Measurements from ENCODE around the gene BEND3. TPM values are rescaled to one million over a fixed set of nuclear protein-coding genes. Genes with fewer than 3 reads are reported as not detected.

Gene BEND3
- total RNA-seq, 1 donor from 2014 or later: 5.7 TPM

DNA sequence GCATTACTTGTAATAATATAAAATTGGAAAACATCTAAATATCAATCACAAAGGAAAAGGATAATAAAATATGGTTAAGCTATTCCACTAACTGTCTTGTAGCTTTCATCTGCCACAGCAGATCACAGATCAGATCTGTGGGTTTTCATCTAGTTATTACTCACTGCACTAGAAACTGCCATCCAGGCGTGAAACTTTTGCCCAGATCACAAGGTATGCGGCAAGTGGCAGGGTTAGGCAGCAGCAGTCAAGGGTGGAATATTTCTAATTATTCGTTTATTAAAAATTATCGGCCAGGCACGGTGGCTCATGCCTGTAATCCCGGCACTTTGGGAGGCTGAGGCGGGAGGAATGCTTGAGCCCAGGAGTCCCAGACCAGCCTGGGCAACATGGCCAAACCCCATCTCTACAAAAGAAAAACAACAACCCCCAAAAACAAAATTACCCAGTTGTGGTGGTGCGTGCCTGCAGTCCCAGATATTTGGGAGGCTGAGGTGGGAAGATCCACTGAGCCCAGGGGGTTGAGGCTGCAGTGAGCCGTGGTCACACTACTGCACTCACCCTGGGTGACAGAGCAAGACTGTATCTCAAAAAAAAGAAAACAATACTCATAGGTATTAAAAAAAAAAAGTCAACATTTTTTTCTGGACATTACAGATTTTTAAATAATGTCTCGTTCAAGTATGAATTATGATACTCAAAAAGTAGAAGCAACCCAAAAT is 32.1 kb downstream of the BEND3 start:
- no peak for DNase-seq (ENCODE audit: low spot score)

DNA sequence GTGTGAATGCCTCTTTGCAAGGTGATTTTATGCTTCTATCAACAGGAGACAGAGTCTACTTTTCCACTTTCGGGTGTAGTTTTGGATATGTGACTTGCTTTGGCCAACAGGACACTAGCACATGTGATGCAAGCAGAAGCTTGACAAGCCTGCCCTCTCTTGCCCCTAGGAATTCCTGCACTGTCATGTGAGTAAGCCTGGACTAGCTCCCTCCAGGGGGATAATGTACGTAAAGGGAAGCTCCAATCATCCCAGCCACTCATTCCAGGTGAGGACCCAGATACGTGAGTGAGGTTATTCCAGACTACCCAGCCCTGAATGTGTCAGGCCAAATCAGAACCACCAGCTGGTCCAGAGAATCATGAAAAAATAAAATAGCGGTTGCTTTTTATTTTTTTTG is 33.3 kb downstream of the BEND3 start:
- DNase-seq (ENCODE audit: low spot score): no peak

DNA sequence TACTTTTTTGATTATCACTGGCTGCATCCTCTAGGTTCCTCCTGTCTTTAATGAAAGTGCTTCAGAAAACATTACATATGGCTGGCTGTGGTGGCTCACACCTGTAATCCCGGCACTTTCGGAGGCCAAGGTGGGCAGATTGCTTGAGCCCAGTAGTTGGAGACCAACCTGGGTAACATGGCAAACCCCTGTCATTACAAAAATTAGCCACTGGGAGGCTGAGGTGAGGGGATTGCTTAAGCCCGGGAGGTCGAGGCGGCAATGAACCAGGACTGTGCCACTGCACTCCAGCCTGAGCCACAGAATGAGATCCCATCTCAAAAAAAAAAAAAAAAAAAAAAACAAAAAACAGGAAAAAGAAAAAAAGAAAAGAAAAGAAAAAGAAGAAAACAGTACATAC is 35.3 kb downstream of the BEND3 start:
- DNase-seq (ENCODE audit: low spot score): no peak

DNA sequence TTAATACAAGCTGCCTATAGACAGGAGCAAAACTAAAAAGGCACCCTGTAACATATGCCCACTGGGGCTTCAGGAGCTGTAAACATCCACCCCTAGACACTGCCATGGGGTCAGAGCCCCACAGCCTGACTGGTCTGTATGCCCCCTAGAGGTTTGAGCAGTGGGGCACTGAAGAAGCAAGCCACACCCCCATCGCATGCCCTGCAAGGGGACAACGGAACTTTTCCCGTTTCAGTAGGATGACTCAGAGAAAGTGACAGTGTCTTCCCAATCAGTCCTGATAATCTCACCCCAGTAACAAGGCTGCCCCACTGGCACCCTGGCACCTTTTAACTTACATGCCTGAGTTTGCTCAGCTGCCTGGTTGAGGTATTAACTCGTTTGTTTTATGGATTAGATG is 35.9 kb downstream of the BEND3 start:
- no peak for DNase-seq (ENCODE audit: low spot score)

DNA sequence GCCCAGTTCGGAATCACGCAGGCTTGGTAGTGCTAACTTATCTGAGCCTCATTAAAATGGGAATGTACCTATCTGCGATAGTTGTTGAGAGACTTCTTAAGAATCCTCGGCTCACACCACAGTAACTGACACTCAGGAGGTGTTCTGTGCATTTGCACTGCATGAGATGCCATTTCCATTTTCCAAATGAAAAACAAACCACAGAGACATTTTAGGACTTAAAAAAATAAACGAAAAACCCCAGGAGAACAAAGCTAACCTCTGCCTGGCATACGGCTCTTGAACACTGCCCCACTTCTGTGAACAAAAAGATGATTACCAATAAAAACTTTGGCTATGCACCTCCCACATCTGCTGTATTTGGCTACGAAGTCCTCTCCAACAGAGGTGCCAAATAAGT is 37.6 kb downstream of the BEND3 start:
- no peak for DNase-seq (ENCODE audit: low spot score)

DNA sequence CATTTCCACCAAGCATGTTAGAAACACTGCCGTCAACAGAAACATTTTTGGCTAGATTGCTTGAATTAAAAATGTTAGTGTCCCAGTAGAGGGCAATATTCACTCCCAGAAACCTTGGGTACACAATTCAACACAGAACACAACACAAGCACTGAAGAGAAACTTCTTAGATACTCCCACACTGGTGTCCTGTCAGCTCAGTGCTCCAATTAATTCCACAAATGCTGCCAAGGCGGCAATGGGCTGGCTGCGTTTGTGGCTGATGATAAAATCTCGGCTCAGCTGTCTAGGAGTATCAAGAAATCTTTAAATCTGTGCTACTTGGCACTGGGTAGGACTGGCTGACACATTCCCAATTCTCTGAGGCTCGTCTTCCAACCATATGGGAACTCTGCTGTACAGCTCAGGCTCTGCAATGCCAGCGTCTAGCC is 39.3 kb downstream of the BEND3 start:
- no peak for DNase-seq (ENCODE audit: low spot score)

DNA sequence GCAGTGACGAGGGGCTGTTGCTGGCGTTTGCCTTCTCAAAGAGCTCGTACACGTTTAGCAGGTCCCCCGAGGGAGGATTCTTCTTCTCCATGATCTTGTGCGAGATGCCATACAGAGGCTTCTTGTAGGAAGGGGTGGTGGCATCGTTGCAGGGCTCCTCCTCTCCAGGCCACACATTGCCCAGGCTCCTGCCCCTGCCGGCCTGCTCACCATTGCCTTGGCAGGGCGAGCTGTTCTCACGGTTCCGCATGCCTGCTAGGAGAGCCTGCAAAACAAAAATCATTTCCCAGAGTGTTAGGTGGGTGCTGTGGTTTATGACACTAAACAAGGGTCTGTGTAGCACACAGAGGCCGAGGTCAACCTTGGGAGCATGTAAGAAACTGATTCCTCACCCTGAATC is 44.6 kb downstream of the BEND3 start:
- DNase-seq (ENCODE audit: low spot score): no peak

DNA sequence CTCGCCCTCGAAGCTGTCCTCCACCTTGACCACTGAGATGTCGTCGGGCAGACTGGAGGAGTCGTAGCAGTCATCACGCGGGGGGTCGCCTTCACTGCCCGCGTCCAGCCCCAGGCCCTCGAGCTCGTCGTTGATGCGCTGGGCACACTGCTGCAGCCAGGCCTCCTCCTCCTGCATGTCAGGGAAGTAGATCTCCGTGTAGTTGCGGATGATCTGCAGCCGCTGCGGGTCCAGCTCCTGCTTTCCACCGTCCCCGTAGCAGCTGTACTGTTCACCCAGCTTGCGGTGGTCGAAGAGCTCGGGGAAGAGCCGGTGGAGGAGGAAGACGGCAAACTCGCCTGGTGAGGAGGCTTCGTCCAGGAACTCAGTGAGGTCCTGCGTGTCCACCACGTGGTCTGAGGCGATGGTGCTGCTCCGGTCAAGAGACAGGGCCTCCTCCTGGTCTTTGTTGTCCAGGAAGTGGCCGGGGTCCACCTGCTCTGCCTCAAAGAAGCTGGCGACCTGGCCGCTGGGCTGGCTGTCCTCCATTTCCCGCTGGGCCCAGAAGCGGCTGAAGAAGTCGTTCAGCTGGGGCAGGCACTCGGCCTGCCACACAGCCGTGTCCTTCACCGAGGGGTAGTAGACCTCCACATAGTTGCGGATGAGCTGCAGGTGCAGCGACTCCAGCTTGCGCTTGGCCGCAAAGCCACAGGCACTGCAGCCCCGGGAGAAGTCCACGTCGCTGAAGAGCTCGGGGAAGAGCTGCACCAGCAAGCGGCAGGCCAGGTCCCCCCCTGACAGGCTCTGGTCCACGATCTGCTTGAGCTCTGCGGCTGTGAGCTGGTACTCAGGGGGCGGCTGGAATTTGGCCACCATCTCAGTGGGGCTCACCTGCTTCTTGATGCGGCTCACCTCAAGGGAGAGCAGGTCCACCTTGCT is 45.4 kb downstream of the BEND3 start:
- no peak for DNase-seq (ENCODE audit: low spot score)

DNA sequence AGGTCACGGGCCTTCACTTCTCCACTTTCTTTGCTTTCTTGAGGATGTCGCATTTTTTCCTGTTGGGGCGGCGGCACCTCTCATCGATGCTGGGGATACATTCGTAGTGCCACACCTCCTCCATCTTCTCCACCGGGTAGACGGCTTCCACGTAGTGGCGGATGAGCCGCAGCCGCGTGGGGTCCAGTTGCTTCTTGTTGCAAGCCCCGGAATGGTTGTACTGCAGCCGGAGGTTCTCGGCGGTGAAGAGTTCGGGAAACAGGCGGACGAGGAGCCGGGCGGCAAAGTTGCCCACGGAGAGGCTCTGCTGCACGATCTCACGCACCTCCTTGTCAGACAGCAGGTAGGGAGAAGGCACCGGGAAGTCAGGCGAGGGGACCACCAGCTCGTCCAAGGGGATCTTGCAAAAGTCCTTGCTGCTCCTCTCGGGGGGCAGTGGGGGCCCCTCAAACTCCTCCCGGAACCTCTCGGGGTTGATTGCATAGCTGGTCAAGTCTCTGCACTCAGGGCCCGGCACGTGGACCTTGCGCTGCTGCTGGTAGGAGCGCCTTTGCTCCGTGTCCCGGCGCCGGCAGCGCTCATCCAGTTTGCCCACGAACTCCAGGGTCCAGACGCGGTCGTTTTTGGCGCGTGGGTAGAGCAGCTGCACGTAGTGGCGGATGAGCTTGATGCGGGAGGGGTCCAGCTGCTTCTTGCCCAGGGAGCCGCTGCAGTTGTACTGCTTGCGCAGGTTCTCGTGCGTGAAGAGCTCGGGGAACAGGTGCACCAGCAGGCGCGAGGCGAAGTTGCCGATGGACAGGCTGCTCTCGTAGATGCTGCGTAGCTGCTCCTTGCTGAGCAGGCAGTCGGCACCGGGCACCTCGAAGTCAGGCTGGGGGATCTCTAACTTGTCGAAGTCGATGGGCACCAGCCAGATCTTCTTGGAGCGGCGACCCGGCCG is 46.4 kb downstream of the BEND3 start:
- no peak for DNase-seq (ENCODE audit: low spot score)

DNA sequence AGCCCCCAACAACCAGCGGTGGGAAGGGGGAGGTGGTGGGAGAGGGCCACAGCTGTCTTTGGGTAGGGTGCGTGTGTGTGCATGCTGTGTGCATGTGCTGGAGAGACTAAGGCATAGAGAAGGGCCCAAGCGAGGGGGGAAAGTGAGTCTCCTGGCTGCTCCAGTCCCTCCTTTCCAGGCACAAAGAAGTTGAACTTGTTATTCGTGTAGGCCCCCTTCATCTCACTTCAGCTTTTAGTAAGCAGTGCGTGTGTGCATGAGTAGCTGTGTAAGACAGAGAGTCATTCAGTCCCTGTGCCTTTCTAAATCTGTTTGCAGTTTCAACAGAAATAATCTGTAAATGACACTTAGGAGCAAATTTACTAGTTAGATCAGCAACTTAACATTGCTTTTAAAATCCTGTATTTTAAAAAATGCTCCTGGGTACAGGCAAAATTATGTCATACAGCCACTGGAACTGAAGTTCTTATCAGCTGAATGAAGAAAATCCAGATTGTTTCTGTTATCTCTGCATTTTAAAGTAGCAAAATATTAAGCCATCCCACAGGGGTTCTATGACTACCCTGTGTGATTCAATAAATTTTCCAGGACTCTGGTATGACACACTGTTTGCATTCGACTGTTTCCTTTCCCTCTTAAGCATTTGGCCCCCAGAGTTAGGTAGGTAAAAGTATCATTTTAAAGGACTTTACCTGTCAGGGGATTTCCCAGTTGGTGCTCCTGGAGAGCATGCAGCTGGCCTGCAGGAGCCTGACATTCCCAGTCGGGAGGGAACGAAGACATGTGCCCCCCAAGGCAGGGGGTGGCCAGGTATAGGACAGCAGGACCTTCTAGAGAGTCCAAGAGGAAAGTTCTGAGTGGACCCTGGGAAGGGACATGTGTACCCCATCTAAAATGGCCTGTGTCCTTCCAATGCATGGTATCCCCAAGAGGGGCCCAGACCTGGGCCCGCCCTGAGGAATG is 48.3 kb downstream of the BEND3 start:
- DNase-seq (ENCODE audit: low spot score): no peak

DNA sequence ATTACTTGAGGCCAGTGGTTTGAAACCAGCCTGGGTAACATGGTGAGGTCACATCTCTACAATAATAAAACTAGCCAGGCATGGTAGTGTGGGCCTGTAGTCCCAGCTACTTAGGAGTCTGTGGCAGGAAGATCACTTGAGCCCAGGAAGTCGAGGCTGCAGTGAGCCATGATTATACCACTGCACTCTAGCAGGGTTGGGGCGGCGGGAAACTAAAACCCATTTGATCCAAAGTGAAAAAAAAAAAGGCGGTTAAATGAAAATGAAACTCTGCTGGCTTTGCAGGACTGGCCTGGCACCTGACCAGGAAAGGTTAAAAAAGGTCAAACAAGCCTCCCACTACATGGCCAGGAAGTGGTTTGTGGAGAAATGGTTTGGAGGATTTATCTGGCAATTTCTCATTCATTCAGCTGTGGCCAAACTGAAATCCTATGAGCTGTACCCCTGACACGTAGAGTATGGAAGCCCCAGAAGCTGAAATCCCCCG is 50.7 kb downstream of the BEND3 start:
- peak; percentile 47 for DNase-seq (ENCODE audit: low spot score)

DNA sequence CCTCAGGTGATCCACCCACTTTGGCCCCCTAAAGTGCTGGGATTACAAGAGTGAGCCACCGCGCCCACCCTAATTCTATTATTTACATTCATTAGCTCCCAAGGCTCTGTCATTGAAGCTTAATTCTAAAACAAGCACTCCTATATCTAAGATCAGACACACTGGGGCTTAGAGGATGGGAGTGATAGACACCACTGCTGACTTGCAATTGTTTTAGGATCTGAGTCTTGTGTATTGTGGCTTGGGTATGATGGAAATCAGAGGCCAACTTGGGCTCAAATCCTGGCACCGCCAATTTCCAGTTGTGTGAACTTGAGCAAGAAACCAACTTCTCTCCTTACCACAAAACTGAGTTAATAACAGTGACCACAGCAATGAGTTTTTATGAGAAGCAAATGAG is 52.6 kb downstream of the BEND3 start:
- DNase-seq (ENCODE audit: low spot score): no peak

DNA sequence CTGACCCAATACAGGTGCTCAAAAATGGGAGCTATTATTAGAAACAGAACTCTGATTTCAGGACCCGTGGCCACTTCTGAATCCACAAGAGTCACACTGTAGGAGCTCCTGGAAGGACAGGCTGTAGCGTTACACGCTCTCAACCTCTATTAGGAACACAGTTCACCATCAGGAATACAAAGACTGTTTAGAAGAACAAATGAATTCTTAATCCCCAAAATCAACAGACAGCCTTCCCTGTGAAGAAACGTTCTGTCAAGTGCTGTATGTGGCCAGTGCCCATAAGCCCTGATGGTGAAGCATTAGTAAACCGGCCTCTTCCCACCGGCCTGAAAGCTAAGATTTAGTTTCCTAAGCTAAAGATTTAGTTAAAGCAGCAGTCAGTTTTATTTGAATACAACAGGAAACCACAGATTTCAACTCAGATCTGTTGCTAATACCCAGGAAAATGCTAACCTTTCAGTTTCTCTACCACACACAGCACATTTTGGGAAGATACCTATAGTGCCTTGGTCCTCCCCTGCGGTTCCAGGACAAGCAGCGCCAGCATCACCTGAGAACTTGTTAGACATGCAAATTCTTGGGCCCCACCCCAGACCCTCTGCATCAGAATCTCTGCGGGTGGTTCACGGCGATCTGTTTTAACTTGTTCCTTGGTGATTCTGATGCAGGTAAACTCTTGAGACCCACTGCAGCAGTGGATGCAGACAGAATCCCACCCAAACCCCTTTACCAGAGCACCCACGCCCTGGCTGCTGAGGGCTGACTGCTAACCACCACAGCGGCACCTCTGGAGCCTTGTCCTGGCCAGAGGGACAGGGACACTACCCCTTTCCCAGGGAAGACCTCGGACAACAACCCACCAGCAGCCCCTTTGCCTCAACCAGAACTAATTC is 53.9 kb downstream of the BEND3 start:
- no peak for DNase-seq (ENCODE audit: low spot score)

DNA sequence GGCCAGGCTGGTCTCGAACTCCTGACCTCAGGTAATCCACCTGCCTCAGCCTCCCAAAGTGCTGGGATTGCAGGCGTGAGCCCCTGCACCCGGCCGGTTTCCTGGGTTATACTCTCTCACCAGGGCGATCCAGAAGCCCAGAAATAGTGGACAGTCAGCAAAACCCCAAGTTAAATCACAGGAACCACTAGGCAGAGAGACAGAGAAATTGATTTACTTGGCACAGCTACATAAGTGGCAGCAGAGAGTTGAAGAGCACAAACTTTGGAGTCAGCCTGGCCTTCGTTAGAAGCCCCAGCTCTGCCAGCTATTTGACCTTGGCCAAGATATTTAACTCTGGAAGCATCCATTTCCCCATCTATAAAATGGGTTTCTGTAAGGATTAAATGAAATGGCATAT is 54.6 kb downstream of the BEND3 start:
- no peak for DNase-seq (ENCODE audit: low spot score)

DNA sequence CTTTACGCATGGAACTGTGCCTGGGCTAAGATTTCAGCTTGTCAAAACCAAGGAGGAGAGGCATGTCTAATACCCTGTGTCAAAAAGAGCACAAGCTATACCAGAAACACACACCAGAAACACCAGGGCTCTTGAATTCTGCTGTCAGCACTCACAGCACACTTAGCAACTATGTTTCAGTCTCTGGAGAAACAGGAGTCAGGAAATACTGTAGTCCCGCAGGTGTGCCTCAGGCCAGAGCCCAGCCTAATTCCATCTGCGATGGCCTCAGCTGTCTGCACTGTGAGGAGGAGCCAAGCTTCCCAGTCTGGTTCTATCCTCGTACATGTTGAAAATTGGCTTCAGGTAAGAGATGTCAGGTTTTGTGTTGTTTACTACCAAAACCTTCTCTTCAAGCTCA is 55.7 kb downstream of the BEND3 start:
- DNase-seq (ENCODE audit: low spot score): no peak

DNA sequence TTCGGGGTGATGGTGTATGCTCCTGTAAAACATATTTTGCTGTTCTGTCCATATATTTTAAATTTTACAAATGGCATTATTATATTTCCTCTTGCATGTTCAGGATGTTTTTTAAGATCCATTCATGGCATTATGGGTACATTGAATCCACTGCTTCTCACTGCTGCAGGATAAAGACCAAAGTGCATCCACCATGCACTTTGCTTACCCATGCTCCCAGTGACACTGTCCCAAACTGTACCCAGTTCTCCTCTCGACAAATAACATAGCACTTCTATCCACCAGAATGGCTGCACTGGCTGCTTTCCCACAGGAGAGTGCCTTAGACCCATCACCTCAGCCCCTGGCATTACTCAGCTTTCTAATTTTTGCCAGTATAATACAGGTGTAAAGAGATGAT is 57.6 kb downstream of the BEND3 start:
- no peak for DNase-seq (ENCODE audit: low spot score)

DNA sequence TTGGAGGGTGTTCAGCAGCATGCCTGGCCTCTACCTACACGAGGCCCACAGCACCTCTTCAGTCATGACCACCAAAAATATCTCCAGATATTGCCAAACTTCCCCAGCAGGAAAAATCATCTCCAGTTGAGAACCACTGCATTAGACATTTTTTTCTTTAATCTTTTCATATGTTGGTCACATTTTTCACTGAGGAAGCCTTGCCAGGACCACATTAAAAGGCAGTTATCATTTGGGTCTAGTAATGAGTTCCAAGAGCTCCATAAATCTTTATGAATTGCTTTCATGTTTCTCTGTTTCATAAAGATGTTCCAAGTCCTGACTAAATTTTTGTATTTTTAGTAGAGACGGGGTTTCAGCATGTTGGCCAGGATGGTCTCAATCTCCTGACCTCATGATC is 58.5 kb downstream of the BEND3 start:
- DNase-seq (ENCODE audit: low spot score): no peak

DNA sequence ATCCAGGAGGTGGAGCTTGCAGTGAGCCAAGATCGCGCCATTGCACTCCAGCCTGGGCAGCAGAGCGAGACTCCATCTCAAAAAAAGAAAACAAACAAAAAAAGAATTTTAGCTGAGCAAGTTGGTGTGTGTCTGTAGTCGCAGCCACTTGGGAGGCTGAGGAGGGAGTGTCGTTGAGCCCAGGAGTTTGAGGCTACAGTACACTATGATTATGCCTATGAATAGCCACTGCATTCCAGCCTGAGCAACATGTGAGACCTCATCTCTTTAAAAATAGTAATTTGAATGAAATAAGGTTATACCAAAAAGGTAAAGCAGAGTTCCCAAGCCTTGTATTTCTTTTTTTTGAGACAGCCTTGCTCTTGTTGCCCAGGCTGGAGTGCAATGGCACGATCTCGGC is 67.5 kb downstream of the BEND3 start:
- no peak for DNase-seq (ENCODE audit: low spot score)

DNA sequence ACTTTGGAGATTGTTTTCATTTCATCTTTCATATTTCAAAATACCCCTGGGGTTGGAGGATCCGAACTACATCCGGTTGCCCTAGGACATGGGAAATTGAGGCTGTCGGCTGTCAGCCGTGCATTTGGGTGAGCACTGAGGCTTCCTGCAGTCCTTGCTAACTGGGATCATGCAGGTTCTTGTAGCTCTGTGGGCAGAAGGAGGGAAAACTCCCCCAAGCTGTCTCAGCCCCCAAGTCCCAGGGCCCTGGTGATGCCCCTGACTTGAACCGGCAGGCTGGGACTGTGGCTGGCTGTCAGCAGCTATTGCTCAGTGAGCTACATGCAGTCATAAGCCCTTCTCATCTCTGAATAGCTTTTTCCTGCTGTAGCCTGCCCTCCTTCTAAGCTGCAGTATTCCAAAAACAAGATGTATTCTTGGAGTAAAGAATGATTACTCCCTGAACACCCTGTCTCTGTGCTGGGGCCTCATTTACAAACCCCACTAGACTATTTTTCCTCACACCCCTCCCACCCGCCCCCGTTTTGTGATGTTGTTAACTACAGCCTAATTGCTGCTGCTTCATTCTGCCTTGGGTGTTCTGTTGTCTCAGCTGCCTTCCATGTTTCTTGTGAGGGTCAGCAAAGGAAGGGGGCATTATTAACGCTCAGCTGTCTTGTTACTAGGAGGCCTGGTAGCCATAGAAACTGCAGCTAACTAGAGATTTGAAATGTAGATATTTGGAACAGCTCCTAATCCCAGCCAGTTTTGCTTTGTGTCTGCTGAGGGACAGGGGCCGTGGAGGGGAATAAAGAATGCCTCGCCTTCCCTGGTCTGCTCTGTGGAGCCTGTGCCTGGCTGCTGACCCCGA is 69.3 kb downstream of the BEND3 start:
- no peak for DNase-seq (ENCODE audit: low spot score)

All from mucosa of gallbladder (tissue), 1 donor.